Hair follicular keratinocyte (primary cell): ENCODE results near the gene GTF3A. TPM values are rescaled to one million over a fixed set of nuclear protein-coding genes. Genes with fewer than 3 reads are reported as not detected.

Source experiments
- total RNA-seq: library from RNA; depleted of rRNA; stranded (reverse); fragments of >200 nt; gene quantifications from 2 replicates; pipeline ENCODE4 v1.2.3, GENCODE V29; 2015

The GTF3A gene
- 170 and 212 TPM in 2 replicates for total RNA-seq

DNA sequence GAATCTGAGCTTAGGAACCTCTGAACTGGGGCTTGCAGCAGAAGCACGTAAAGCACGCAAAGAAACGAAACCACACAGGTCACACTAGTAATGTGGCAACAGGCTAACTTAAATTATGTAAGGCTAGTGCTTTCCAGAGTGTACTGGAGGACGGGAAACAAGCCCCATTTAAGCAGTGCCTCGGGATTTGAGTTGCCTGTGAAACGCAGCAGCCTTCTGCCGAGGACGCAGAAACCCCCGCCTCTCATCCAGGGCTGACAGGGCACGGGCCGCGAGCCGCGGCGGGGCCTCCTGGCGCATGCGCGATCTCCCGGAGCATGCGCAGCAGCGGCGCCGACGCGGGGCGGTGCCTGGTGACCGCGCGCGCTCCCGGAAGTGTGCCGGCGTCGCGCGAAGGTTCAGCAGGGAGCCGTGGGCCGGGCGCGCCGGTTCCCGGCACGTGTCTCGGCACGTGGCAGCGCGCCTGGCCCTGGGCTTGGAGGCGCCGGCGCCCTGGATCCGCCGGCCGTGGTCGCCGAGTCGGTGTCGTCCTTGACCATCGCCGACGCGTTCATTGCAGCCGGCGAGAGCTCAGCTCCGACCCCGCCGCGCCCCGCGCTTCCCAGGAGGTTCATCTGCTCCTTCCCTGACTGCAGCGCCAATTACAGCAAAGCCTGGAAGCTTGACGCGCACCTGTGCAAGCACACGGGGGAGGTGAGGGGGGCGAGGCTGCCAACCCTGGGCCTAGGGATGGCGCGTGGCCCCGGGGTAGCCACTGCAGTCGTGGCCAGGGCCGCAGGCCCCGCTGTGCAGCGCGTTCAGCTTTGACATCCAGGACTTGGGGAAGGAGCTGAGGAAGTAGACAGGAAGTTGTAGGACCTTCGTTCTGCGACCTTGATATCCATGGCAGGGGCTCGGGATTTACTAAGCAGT, at the start of gene GTF3A:
TSS of gene GTF3A (plus strand) at position 374 of the 912 bp plus-strand sequence.

DNA sequence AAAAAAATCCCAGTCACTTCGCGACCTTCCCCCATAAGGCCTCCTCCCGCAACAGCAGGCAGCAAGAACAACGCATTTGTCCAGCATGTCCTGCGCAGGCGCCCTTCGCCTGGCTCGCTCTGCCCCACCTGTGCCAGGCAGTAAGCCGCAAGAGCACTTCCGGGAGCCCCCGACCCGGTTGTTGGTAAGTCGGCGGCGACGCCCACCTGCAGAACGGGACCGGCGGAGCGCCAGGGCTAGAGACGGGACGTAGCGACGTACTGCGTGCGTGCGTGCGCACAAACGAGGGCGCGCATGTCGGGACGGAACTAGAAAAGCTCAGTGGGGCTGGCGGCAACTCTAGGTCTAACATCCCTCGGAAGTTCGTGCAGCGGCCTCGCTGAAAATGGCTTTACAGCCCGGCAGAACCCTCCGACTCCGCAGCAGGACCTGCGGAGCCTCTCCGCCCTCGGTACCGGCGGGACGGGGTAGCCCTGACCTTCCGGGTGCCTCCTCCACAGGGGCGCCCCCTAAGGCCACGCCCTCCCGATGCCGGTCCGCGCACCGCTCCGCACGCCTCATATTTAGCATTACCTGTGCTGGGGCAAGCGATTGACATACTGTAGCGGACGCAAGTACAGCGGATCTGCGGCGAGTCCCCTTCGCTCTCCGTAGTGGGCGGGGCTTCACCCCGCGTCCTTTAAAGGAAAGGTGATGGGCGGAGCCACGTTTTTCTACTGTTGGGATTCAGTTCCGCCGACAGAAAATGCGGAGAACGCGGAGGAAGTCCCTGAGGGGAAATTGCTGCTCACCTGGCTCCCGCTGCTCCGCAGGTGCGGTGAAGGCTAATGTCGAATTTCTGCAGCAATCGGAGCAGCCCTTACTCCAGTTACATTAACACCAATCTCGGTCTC, 25.8 kb downstream of the GTF3A start, which contains the start of gene MTIF3:
TSS of gene MTIF3 (minus strand) at position 629 of the 893 bp plus-strand sequence. CDS start 10,116 bp downstream, outside the sequence.

Other genes with a start within 250 kb of the GTF3A start
- gene RPL21, start 173.1 kb upstream of the GTF3A start, total RNA-seq: 1,434 and 1,506 TPM in 2 replicates
- gene RASL11A, start 153.8 kb upstream of the GTF3A start, total RNA-seq: 1.7 and 2.5 TPM in 2 replicates
- gene MTIF3, start 25.9 kb downstream of the GTF3A start, total RNA-seq: 34.4 and 54.4 TPM in 2 replicates
- gene LNX2, start 195.9 kb downstream of the GTF3A start, total RNA-seq: 9.4 and 11.8 TPM in 2 replicates
- gene POLR1D, start 197.3 kb downstream of the GTF3A start, total RNA-seq: 180 and 212 TPM in 2 replicates